Uterus (tissue), 2 donors: ENCODE results near the gene ACBD5.

Experiments used
- CTCF ChIP-seq, 4 experiments: fragments of 200-600 bp in 2 of 4; fragments of 450-650 bp in 2 of 4; sonication (generic) in 2 of 4; IDR thresholded peaks; one replicate each; pipeline ENCODE4 v1.5.1; 2016 to 2019; ENCODE audit warnings: antibody characterized with exemption in 4 of 4, mild to moderate bottlenecking in 2 of 4, moderate library complexity in 1 of 4
- POLR2A ChIP-seq, 2 donors: fragments of 450-650 bp; IDR thresholded peaks; one replicate each; pipeline ENCODE4 v1.6.1; 2016; ENCODE audit warnings: antibody characterized with exemption in 2 of 2, mild to moderate bottlenecking in 1 of 2, moderate library complexity in 1 of 2

DNA sequence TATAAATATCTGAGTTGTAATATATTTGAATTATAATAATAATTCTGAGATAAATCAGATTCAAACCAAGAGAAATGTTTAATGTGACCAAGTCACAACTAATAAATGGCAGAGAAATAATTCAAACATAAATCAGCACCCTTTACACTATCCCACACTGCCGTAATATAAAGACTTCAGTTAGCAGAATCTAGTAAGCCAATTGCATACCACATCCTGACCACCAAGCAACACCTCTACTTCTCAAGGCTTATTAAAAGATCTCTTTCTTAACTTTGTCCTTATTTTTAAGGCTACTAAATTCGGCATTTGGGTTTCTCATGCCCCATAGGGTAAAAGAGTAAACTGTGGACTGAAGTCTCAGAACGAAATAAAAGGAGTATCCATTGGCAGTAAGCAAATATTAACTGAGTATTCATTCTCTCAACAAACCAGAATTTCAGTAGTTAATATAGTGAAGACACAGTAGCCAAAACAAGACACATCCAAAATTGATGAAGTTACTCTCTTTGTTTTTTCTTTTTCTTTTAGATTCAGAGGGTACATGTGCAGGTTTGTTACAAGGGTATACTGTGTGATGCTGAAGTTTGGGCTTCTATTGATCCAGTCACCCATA lies 14.8 kb downstream of the ACBD5 start:
- TF ChIP-seq POLR2A (IDR thresholded peaks at IDR 0.05) = no peak
- no peak for TF ChIP-seq CTCF (IDR thresholded peaks at IDR 0.05)
